SKM-1 (cell line): Measurements from ENCODE around the gene ZBTB3.
"Not testable (repeated sequence)": the region's sequence is repeated elsewhere in the genome, so short reads cannot be mapped to it uniquely, and the experiment has no call there.

Experiments used
- DNase-seq: peaks from one replicate; lab custom pipeline; 2025; ENCODE audit not compliant: unreplicated experiment; lab: John Stamatoyannopoulos, UW

The ZBTB3 gene

DNA sequence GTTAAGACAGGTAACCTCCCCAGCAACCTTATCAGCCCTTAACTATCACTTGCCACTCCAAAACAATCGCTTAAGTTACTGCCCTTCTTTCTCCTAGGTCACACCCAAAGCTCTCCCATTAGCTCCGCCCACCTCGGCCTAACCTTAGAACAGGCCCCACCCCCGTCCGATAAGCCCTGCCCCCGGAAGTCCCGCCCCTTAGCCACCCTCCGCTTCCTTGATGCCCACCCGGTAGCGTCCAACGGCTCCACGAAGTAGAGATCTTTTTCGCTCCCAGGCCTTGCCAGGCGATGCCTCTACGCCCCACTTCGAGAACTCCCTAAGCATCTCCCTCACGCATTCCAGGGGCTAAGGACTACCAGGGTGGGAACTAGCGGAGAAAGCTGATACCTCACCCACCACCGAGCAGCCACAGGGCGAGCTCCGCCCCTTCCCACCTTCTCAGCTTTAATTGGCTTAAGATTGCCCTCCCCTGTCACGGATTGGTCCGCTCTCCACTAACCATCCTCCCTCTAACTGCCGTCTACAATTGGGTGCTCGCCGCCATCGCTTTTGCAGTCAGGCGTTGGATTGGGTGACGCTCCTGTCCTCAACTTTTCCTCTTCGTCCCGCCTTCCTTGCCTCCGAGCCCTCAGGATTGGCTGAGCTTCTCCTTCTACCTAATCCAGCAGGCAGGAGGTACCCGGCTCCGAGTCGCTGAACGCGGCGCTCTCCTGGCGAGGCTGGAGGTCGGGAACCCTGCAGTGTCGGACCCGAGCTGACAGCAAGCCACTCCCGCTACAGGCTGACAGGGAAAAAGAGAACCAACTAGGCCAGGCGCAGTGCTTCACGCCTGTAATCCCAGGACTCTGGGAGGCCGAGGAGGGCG is at the start of gene ZBTB3:
Gene ZBTB3 (minus strand): TSS at position 425 of the 868 bp plus-strand sequence. CDS start 496 bp downstream, outside the sequence.
- peak; percentile 99 for DNase-seq

DNA sequence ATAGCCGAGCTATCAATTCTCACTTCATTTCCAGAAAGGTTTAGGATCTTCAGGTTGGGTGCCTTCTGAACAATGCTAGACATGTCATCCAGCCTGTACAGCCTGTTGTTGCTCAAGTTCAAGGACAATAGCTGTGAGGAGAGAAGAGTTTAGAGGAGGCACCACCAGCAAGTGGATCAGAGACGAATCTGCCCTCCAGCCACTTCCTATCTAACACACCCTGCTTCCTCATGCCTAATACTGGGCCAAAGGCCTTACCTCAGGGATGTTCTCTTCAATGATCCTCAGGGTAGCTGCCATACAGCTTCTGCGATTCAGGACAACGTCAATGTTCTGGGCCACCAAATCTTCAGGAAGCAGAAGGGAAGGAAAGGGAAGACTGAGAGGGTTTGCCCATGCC is 47.1 kb upstream of the ZBTB3 start:
- no peak for DNase-seq

- DNase-seq: no peak
Measured at GRCh38 chr11:62799486-62799885, 45.5 kb upstream of the ZBTB3 start.

GRCh38 chr11:62796281-62796680 is 42.3 kb upstream of the ZBTB3 start:
- DNase-seq: no peak

- no peak for DNase-seq
Measured at GRCh38 chr11:62794201-62794775, 40.3 kb upstream of the ZBTB3 start.

- DNase-seq: no peak
Measured at GRCh38 chr11:62792202-62792575, 38.2 kb upstream of the ZBTB3 start.

GRCh38 chr11:62791501-62792201 is 37.7 kb upstream of the ZBTB3 start, which contains the start of gene TMEM223:
TSS of gene TMEM223 (minus strand) at chr11:62792006. CDS start at chr11:62791994, 12 bp downstream.
- peak; percentile 56 for DNase-seq

GRCh38 chr11:62789576-62789975 is 35.6 kb upstream of the ZBTB3 start:
- DNase-seq: no peak

- DNase-seq: no peak
Measured at GRCh38 chr11:62788991-62789390, 35.0 kb upstream of the ZBTB3 start.

GRCh38 chr11:62787005-62787759 is 33.2 kb upstream of the ZBTB3 start, which contains the start of gene TMEM179B:
TSS of gene TMEM179B (plus strand) at chr11:62787402. CDS start at chr11:62787432, 30 bp downstream.
- peak; percentile 97 for DNase-seq

- DNase-seq: peak; percentile 66
Measured at GRCh38 chr11:62786318-62787004, 32.5 kb upstream of the ZBTB3 start.

- no peak for DNase-seq
Measured at GRCh38 chr11:62782753-62783152, 28.8 kb upstream of the ZBTB3 start.

DNA sequence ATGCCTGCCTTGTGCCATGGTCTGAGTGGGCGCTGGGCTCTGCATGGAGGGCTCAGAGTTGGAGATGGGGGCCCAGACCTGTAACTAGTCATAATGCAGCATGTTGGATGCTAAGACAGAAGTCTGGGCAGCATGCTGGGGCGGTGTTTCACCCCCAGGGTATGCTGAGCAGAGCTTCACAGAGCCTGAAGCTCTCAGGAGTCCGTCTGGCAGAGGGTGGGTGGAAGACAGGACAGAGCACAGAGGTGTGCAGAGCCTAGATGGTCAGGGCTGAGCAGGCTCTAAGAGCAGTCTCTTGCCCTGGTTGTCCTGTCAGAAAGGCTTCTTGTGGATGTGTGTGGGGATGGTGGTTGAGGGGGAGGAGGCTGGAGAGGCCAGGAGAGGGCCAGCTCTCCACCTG is 24.5 kb upstream of the ZBTB3 start:
- DNase-seq: no peak

DNA sequence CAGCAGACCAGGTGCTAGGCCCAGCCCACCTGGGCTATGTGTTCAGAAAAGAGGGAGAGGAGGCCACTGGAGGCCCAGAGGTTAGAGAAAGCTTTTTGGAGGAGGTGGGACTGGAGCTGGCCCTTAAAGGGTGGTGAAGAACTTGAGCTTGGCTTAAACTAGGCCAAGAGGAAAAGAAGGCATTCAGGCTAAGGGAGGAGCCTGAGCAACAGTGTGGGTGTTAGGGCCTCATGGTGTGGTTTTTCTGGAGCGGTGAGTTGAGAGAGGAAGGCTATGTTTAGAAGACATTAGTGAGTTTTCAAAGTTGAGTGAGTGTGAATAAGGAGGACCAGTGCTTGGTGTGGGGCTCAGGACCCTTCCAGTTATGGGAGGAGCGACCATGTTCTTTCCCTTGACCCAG is 23.4 kb upstream of the ZBTB3 start:
- DNase-seq: no peak

DNA sequence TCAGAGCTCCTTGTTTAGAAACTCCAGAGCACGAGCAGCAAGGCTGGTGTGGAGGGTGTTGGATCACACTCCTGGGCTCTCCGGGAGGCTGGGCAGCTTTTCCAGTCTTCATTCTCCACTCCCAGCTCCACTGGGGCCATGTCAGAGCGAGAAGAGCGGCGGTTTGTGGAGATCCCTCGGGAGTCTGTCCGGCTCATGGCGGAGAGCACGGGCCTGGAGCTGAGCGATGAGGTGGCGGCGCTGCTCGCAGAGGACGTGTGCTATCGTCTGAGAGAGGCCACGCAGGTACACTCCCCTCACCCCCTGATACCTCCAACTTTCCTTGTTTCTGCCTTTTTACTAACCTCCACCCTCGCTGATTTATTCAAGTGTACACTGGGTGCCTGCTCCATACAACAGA is 21.7 kb upstream of the ZBTB3 start:
- no peak for DNase-seq

DNA sequence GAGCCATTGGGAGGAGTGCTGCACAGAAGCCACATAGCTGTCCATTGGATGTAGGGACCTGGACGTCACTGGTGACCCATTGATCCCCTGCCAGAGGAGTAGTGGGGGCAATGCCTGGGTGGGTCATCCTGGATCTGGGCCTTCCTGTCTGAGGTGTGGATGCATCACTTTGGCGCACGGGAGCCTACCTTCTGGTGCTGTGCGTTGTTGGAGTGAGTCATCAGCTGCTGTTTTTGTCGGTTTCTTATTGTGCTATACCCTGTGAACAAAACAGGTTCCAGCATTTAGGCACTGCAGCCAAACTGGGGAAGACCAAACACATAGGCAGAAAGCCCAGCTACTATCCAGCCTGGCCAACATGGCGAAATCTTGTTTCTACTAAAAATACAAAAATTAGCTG is 20.4 kb upstream of the ZBTB3 start:
- no peak for DNase-seq

- peak; percentile 96 for DNase-seq
Measured at GRCh38 chr11:62771144-62772021, 17.4 kb upstream of the ZBTB3 start, which contains the start of gene TAF6L. TSS of gene TAF6L (plus strand) at chr11:62771396. CDS start at chr11:62775784, 4,388 bp downstream.

- DNase-seq: no peak
Measured at GRCh38 chr11:62770778-62771143, 16.8 kb upstream of the ZBTB3 start.

GRCh38 chr11:62760867-62761227 is 6.9 kb upstream of the ZBTB3 start:
- DNase-seq: not testable (repeated sequence)
